HEK293T (cell line): Measurements from ENCODE around the gene INCA1.

Experiments
- ARNT ChIP-seq: fragments of 450-650 bp; IDR thresholded peaks from 2 replicates; pipeline ENCODE4 v1.6.1; 2017; ENCODE audit warnings: mild to moderate bottlenecking
- CTBP1 ChIP-seq: fragments of 450-650 bp; IDR thresholded peaks from 2 replicates; pipeline ENCODE4 v1.6.1; 2016; ENCODE audit warnings: borderline replicate concordance
- ELF4 ChIP-seq: fragments of 450-650 bp; IDR thresholded peaks from 2 replicates; pipeline ENCODE4 v1.6.1; 2017; ENCODE audit warnings: antibody characterized with exemption
- FOXA1 ChIP-seq: fragments of 450-650 bp; IDR thresholded peaks from 2 replicates; pipeline ENCODE4 v1.6.1; 2016; ENCODE audit warnings: mild to moderate bottlenecking
- FOXK2 ChIP-seq: fragments of 450-650 bp; IDR thresholded peaks from 2 replicates; pipeline ENCODE4 v1.6.1; 2016; ENCODE audit warnings: mild to moderate bottlenecking
- FOXM1 ChIP-seq: fragments of 450-650 bp; IDR thresholded peaks from 2 replicates; pipeline ENCODE4 v1.6.1; 2017; ENCODE audit warnings: mild to moderate bottlenecking, borderline replicate concordance
- HDGF ChIP-seq: fragments of 450-650 bp; IDR thresholded peaks from 2 replicates; pipeline ENCODE4 v1.6.1; 2017; ENCODE audit warnings: antibody characterized with exemption, borderline replicate concordance
- LEF1 ChIP-seq: fragments of 450-650 bp; IDR thresholded peaks from 2 replicates; pipeline ENCODE4 v1.6.1; 2017; ENCODE audit warnings: mild to moderate bottlenecking, borderline replicate concordance
- SP1 ChIP-seq: fragments of 450-650 bp; IDR thresholded peaks from 2 replicates; pipeline ENCODE4 v1.6.1; 2017
- TARDBP ChIP-seq: fragments of 450-650 bp; IDR thresholded peaks from 2 replicates; pipeline ENCODE4 v1.6.1; 2016
- ZNF384 ChIP-seq: fragments of 450-650 bp; IDR thresholded peaks from 2 replicates; pipeline ENCODE4 v1.6.1; 2016
- TF ChIP-seq, protein P1 (sequence below): fragments of 450-650 bp; IDR thresholded peaks from 2 replicates; pipeline ENCODE4 v1.6.1; 2016

DNA sequence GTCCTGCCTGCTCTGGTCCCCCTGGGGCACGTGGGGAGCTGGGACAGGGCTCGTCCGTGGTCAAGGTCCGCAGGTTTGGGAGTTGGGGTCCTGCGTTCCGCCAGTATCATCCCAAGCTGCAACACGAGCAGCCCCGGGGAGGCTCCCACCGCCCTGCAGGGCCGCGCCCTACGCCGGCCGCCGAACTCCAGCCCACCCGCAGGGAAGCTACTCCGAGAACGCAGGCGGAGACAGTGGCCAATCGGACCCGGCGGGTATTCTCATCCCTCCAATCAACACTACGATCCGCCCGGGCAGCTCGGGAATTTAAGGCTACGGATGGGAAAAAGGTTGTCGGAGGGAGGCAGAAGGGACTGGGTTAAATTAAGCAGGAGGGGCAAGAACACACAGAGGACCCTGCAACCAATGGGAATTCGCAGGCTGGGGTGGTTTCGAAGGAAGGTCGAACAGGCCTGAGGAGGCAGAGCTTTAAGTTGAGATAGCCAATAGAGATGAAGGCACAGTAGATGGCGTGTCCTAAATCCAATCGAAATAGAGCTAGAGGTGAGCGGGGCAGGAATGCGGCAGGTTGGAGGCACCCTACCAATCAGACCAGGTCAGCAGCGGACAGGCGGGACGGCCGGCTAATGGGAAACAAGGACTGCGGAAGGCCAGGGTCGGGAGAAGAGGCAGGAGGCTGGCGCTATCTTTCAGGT, 30.3 kb downstream of the INCA1 start:
- TF ChIP-seq FOXA1 (no peak), ARNT (no peak), HDGF (no peak), FOXM1 (no peak), CTBP1 (no peak), TARDBP (no peak), ELF4 (no peak; the same call in 1 of the 2 replicates), ZNF384 (no peak), FOXK2 (no peak), SP1 (no peak), LEF1 (no peak)
- TF ChIP-seq, protein P1, sequence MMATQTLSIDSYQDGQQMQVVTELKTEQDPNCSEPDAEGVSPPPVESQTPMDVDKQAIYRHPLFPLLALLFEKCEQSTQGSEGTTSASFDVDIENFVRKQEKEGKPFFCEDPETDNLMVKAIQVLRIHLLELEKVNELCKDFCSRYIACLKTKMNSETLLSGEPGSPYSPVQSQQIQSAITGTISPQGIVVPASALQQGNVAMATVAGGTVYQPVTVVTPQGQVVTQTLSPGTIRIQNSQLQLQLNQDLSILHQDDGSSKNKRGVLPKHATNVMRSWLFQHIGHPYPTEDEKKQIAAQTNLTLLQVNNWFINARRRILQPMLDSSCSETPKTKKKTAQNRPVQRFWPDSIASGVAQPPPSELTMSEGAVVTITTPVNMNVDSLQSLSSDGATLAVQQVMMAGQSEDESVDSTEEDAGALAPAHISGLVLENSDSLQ, result peak; percentile 100
